ENCODE measurements around the gene UCN.
A peak's percentile ranks its signal among the peaks of the same experiment; 100 is the strongest.
"Not testable (repeated sequence)": the region's sequence is repeated elsewhere in the genome, so short reads cannot be mapped to it uniquely, and the experiment has no call there.

The UCN gene

DNA sequence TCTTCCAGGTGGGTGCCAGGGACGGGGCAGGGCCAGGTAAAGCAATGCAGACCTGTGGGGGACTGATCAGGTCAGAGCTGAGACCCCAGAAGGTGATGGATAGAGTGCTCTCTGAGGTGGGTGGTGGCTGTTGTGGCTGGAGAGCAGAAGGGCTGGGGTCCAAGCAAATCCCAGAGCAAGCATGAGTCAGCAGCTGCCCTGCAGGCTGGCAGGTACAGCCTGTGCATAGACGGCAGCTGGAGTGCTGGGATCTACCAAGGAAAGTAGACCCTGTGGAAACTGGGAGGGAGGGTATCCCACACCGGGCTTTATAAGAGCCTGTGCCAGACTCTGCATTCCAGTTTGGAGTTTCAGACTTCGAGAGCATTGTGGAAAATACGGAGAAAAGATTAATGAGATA lies 25.4 kb downstream of the UCN start:
- no peaks in the 10 kb centered on the region for H3K27me3 ChIP-seq
- TF ChIP-seq Cebpa-rat (IDR thresholded peaks at IDR 0.05) = no peak
- peak overlapping the region in 3 of 11 experiments; percentile 47 to 60 (median 52); a peak in 5 of 22 replicates for H3K4me2 ChIP-seq
- no peak overlapping the region for H3K9ac ChIP-seq
- peaks cover 0 to 17% (median 9%) of the 10 kb centered on the region in 10 experiments; a peak in 12 of 20 replicates for H3K4me1 ChIP-seq
- no peaks in the 10 kb centered on the region for H3K36me3 ChIP-seq
- H3K4me3 ChIP-seq = no peak overlapping the region
- H3K9me3 ChIP-seq (replicated peaks in 1 of 11) = no peaks in the 10 kb centered on the region
- H4K20me1 ChIP-seq = no peaks in the 10 kb centered on the region
- H3K27ac ChIP-seq = no peak overlapping the region

DNA sequence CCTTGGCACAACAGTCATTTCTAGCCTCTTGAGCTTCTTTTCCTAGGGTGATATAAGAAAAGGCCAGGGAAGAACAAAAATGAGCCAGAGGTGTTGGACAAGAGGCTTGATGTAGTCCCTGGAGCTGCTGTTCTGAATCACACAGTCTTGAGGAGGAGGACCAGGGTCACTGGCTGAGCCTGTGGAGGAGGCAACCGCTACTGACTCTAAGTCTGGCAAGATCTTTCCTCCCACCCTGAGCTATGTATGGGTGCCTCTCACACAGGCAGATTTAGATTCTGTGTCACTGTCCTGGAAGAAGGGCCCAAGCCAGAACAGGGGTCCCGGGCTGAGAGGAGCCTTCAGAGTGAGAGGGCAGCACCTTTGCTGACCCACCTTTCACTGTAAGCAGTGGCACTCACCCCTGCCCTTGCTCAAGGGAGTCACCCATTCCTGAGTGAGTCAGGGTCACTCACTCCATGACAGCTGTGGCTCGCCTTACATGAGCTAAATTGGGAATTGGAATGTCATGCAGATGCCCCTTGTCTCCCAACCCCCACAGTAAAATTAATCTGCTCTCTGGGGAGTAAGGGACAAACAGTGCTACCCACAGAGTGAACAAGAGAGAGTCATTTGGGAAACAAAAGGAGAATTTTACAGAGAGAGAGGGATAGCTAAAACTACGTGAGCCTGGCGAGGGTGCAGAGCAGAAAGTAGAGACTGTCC lies 26.2 kb downstream of the UCN start, which contains the start of gene TRIM54:
Gene TRIM54, plus strand, starts transcription at position 575 of the 705 bp plus-strand sequence. CDS start 303 bp downstream, outside the sequence.
- no peaks in the 10 kb centered on the region for H4K20me1 ChIP-seq
- no peaks in the 10 kb centered on the region for H3K36me3 ChIP-seq
- TF ChIP-seq Cebpa-rat (IDR thresholded peaks at IDR 0.05) = no peak
- H3K4me2 ChIP-seq = peak within 1 kb of the TSS in 7 of 11 experiments; percentile 18 to 60 (median 47); a peak in 11 of 22 replicates
- H3K4me3 ChIP-seq = no peak within 1 kb of the TSS
- peak within 1 kb of the TSS in 7 of 11 experiments; percentile 4 to 47 (median 31); a peak in 7 of 22 replicates for H3K9ac ChIP-seq
- no peaks in the 10 kb centered on the region for H3K9me3 ChIP-seq (replicated peaks in 1 of 11)
- no peak within 1 kb of the TSS for H3K27ac ChIP-seq
- H3K4me1 ChIP-seq = peaks cover 0 to 17% (median 9%) of the 10 kb centered on the region in 10 experiments; a peak in 12 of 20 replicates
- no peaks in the 10 kb centered on the region for H3K27me3 ChIP-seq

DNA sequence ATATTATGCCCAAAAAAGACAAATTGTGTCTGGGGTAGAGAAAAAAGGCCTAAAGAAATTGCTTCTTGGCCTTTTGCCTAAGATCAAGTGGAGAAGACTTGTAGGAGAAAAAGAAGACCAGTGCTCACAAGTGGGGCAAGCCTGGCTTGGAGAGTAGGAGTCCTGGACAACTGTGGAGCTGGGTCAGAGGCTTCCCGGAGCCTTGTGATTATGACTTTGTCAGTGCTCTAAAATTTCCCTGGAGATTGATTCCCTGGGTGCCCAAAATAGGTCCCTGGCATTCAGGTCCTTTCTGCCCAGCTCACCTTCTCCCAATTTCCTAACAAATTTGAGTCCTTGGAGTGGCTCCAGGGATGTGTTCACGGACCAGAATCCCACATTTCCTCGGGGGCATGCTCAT lies 26.8 kb downstream of the UCN start:
- H3K4me2 ChIP-seq = no peak overlapping the region
- peak overlapping the region in 1 of 11 experiments; percentile 4; a peak in 1 of 22 replicates for H3K9ac ChIP-seq
- H3K27ac ChIP-seq = no peak overlapping the region
- peaks cover 0 to 17% (median 9%) of the 10 kb centered on the region in 10 experiments; a peak in 12 of 20 replicates for H3K4me1 ChIP-seq
- no peaks in the 10 kb centered on the region for H3K9me3 ChIP-seq (replicated peaks in 1 of 11)
- no peak for TF ChIP-seq Cebpa-rat (IDR thresholded peaks at IDR 0.05)
- no peak overlapping the region for H3K4me3 ChIP-seq
- no peaks in the 10 kb centered on the region for H3K36me3 ChIP-seq
- H4K20me1 ChIP-seq = no peaks in the 10 kb centered on the region
- no peaks in the 10 kb centered on the region for H3K27me3 ChIP-seq

DNA sequence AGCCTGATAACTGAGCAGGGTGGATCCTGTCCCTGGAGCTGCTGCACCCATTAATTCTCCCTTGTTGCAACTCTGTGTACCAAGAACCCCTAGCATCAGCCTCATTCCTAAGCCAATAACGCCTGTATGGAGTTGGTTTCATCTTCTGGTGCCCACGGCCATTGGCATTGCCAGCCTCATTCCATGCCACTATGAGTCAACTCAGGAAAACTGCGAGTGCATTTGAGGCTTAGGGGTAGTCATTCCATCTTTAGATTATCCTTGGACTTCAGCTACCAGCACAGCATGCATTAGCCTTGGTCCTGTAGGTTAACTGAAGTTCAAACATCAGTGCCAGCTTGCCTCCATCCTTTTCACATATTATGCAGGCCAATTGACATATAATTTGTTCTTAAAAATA lies 27.4 kb downstream of the UCN start:
- H3K27me3 ChIP-seq = no peaks in the 10 kb centered on the region
- no peak overlapping the region for H3K4me3 ChIP-seq
- peaks cover 0 to 17% (median 9%) of the 10 kb centered on the region in 10 experiments; a peak in 12 of 20 replicates for H3K4me1 ChIP-seq
- H3K9me3 ChIP-seq (replicated peaks in 1 of 11) = no peaks in the 10 kb centered on the region
- no peaks in the 10 kb centered on the region for H3K36me3 ChIP-seq
- TF ChIP-seq Cebpa-rat (IDR thresholded peaks at IDR 0.05) = no peak
- no peaks in the 10 kb centered on the region for H4K20me1 ChIP-seq
- H3K9ac ChIP-seq = no peak overlapping the region
- H3K27ac ChIP-seq = no peak overlapping the region
- H3K4me2 ChIP-seq = no peak overlapping the region

DNA sequence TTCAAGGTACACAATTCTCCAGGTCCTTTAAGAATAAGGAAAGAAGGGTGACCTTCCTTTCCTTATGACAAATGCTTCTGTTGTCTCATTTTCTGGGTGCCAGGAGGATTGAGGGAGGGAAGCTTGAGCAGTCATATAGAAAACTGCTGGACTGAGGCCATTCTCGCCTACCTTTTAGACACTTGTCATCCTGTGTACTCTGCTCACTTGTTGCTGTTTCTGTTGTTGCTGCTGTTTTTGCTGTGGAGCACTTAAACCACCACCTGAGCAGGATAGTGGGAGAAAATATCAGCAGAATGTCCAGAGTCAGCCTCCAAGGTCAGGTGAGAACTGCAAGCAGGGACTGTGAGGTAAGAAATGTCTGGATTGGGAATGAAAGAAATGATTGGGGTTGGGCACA lies 30.2 kb downstream of the UCN start:
- Histone ChIP-seq H3K4me1 (peaks cover 0 to 17% (median 9%) of the 10 kb centered on the region in 10 experiments; a peak in 12 of 20 replicates), H3K36me3 (no peaks in the 10 kb centered on the region), H4K20me1 (no peaks in the 10 kb centered on the region), H3K9me3 (replicated peaks in 1 of 11) (no peaks in the 10 kb centered on the region), H3K9ac (no peak overlapping the region), H3K27me3 (no peaks in the 10 kb centered on the region), H3K4me2 (no peak overlapping the region), H3K4me3 (no peak overlapping the region), H3K27ac (no peak overlapping the region)
- no peak for TF ChIP-seq Cebpa-rat (IDR thresholded peaks at IDR 0.05)

DNA sequence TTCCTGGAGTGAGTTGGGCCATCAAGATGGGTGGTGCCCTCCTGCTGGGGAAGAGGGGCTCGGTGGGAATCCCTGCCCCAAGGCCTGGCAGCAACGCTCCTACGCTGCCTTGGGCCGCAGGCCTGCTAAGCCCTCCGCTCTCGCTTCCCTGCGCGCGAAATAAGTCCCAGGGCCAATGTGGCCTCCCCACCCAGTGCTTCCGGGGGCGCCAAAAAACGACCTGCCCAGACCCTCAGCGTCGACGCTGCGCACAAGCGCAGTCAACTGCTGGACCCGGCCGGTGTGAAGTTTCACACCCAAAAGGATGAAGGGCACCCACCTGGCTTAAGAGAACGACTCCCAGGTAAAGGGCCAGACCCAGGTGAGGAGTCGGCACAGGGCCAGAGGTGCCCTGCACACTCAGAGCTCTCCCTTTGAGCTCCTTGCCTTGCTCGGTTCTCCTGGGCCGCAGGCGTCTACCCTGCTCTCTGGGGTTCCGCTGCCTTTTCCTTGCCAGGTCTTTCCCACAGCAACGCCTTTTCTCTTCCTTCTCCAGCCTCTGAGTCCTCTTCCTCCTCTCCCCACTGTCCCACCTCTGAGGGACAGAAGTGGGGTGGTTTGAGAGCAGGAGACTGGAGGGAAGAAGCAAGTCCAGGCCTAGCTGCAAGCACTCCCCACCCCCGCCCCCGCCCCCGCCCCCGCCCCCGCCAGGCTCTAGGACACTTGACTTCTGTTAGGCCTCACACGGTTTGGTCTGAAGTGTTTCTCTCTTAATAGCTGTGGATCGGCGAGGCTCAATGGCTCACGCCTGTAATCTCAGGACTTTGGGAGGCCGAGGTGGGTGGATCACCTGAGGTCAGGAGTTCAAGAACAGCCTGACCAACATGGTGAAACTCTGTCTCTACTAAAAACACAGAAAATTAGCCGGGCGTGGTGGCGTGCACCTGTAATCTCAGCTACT lies 32.8 kb downstream of the UCN start, which contains the start of gene DNAJC5G:
Gene DNAJC5G, plus strand, starts transcription at position 223 of the 940 bp plus-strand sequence. CDS start 1,296 bp downstream, outside the sequence.
- H4K20me1 ChIP-seq = no peaks in the 10 kb centered on the region
- no peaks in the 10 kb centered on the region for H3K36me3 ChIP-seq
- H3K9ac ChIP-seq = no peak within 1 kb of the TSS
- no peak within 1 kb of the TSS for H3K27ac ChIP-seq
- H3K27me3 ChIP-seq = peaks cover 0 to 5% (median 0%) of the 10 kb centered on the region in 11 experiments; a peak in 1 of 22 replicates
- no peak within 1 kb of the TSS for H3K4me2 ChIP-seq
- H3K4me3 ChIP-seq = no peak within 1 kb of the TSS
- no peaks in the 10 kb centered on the region for H3K9me3 ChIP-seq (replicated peaks in 1 of 11)
- no peak for TF ChIP-seq Cebpa-rat (IDR thresholded peaks at IDR 0.05)
- H3K4me1 ChIP-seq = peaks cover 0 to 12% (median 4%) of the 10 kb centered on the region in 10 experiments; a peak in 7 of 20 replicates

DNA sequence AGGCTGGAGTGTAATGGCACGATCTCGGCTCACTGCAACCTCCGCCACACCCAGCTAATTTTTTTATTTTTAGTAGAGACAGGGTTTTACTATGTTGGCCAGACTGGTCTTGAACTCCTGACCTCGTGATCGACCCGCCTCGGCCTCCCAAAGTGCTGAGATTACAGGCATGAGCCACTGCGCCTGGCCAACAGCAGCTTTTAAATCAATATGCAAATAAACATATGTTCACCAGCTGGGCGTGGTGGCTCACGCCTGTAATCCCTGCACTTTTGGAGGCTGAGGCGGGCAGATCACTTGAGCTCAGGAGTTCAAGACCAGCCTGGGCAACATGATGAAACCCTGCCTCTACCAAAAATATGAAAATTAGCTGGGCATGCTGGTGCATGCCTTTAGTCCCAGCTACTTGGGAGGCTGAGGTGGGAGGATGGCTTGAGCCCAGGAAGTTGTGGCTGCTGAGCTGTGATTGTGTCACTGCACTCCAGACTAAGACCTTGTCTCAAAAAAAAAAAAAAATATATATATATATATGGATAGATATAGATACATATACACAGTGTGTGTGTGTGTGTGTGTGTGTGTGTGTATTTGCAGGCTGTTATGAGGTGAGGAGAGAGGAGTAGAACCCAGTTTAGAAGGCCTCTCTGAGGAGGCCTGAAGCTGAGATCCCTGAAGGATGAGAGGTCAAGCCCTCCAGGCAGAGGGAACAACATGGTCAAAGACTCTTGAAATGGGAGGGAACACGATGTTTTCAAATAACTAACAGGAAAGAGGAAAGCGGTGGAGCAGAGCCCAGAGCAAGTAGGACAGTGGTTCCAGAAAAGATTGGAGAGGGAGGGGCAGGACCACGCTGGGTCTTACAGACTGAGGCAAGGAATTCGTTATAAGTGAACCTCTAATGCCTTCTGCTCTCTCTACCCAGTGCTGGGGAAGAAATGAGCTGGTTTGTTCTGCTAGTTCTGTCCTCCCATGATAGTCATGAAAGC lies 35.4 kb downstream of the UCN start:
- Histone ChIP-seq H3K4me2 (peak overlapping the region in 1 of 11 experiments; percentile 2; a peak in 1 of 22 replicates), H3K27me3 (peaks cover 0 to 28% (median 15%) of the 10 kb centered on the region in 11 experiments; a peak in 11 of 22 replicates)
- H4K20me1 ChIP-seq; H3K36me3 ChIP-seq; H3K9me3 ChIP-seq (replicated peaks in 1 of 11); H3K27ac ChIP-seq; H3K4me3 ChIP-seq; H3K4me1 ChIP-seq; H3K9ac ChIP-seq: not testable (repeated sequence)

DNA sequence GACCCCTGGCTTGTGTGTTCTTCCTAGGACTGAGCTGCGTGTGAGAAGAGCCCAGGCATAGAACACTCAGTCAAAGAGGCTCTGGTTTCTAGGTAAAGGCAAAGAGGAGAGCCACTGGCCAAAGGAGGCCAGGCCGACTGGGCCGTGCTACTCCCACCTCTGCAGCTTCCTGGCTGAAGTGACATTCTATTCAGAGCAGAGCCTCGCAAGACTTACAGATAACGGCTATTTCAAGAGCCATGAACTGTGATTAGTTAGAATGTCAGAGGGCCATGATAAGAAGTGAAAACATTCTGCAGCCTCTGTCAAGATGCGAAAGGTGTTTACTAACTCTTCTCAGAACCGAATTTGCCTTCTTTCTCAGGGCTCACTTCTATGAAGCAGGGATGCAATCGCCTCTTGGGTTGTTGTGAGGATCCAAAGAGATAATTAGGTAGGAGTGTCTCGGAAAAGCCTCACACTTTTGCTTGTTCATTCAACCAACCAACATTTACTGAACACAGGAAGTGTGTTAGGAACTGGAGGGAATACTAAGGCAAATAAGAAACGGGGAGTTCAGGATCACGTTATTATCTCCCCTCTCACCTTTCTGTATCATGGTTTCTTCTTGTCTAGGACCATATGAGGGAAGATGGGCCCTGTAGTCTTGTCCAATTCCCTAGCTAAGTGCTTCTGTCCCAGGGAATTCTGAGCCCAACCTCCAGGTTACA lies 36.5 kb downstream of the UCN start:
- H3K4me1 ChIP-seq = peaks cover 0 to 9% (median 0%) of the 10 kb centered on the region in 10 experiments; a peak in 3 of 20 replicates
- H3K4me2 ChIP-seq = no peak overlapping the region
- no peaks in the 10 kb centered on the region for H4K20me1 ChIP-seq
- no peak overlapping the region for H3K4me3 ChIP-seq
- no peak overlapping the region for H3K9ac ChIP-seq
- H3K36me3 ChIP-seq = no peaks in the 10 kb centered on the region
- H3K27ac ChIP-seq = no peak overlapping the region
- no peaks in the 10 kb centered on the region for H3K9me3 ChIP-seq (replicated peaks in 1 of 11)
- no peak for TF ChIP-seq Cebpa-rat (IDR thresholded peaks at IDR 0.05)
- peaks cover 8 to 38% (median 25%) of the 10 kb centered on the region in 11 experiments; a peak in 21 of 22 replicates for H3K27me3 ChIP-seq

Measured in BLaER1 treated with 17β-estradiol and CSF1 and Interleukin-3, amounts not matched to agents 10 nM and 100 nM (cell line).